ENCODE measurements around the gene GLT6D1.

DNA sequence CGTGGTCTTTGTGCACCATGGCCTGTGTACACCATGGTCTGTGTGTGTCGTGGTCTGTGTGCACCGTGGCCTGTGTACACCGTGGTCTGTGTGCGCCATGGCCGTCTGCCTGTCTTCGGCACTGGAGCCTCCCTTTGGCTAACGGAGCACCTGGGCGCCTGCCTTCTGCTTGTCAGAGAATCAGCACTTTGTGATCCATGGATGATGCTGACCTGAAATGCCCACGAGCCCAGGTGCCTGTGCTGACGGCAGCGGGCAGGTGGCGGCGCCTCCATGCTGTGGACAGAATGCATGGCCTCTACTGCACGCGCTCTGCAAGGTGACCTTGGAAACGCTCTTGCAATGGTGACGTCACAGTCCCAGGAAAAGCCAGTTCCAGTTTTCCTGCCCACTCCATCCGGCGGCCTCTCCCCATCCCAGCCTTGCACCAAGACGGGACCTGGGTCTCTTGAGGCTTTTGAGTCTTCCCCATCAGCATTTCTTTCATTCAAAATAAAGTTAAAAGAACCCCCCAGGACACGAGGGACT is 38.4 kb upstream of the GLT6D1 start:
- TF ChIP-seq CTCF (IDR thresholded peaks at IDR 0.05; ENCODE audit: low read depth, low read length, poor library complexity, severe bottlenecking): no peak
- no peak for TF ChIP-seq EZH2phosphoT487 (IDR thresholded peaks at IDR 0.05; ENCODE audit: borderline replicate concordance, low read length)

Data from DOHH2 (cell line).